ENCODE measurements around the gene MFSD2B.

- no peak for TF ChIP-seq EZH2 (IDR thresholded peaks at IDR 0.05; ENCODE audit: low read length)
- TF ChIP-seq, protein P1, sequence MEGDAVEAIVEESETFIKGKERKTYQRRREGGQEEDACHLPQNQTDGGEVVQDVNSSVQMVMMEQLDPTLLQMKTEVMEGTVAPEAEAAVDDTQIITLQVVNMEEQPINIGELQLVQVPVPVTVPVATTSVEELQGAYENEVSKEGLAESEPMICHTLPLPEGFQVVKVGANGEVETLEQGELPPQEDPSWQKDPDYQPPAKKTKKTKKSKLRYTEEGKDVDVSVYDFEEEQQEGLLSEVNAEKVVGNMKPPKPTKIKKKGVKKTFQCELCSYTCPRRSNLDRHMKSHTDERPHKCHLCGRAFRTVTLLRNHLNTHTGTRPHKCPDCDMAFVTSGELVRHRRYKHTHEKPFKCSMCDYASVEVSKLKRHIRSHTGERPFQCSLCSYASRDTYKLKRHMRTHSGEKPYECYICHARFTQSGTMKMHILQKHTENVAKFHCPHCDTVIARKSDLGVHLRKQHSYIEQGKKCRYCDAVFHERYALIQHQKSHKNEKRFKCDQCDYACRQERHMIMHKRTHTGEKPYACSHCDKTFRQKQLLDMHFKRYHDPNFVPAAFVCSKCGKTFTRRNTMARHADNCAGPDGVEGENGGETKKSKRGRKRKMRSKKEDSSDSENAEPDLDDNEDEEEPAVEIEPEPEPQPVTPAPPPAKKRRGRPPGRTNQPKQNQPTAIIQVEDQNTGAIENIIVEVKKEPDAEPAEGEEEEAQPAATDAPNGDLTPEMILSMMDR (optimal IDR thresholded peaks at IDR 0.05 in 1 of 3, IDR thresholded peaks at IDR 0.05 in 1 of 3, conservative IDR thresholded peaks at IDR 0.05 in 1 of 3; ENCODE audit: extremely low read depth in 1 of 3, insufficient read depth in 2 of 3, low read length in 3 of 3), result no peak
Observed at GRCh38 chr2:24038786-24039499, 29.1 kb downstream of the MFSD2B start.

All from keratinocyte (primary cell).